A549 treated with CpdA at 1 μM for 4 hours (cell line): Measurements from ENCODE around the gene GPR37. TPM values are rescaled to one million over a fixed set of nuclear protein-coding genes. Genes with fewer than 3 reads are reported as not detected.

Source experiments
- total RNA-seq: library from RNA; stranded (reverse); fragments of 200-300 nt; extraction: Qiagen RNA extraction; gene quantifications from 5 replicates; pipeline ENCODE4 v1.2.3, GENCODE V29; 2022; ENCODE audit warnings: low read depth

The GPR37 gene
- total RNA-seq, result 0.43 to 0.85 TPM (median 0.71 TPM) in 5 replicates

GRCh38 chr7:124765401-124766352 lies at the start of gene GPR37:
GPR37 (minus strand) TSS chr7:124765792; CDS start chr7:124764976, 816 bp downstream.

Other genes starting within 250 kb of the GPR37 start
- gene POT1, start 164.0 kb upstream of the GPR37 start, total RNA-seq, result 10.9 to 18.1 TPM (median 15.2 TPM) in 5 replicates